MM.1S (cell line): ENCODE results near the gene GRM1.

Source experiments
- DNase-seq: peaks from one replicate; pipeline ENCODE4 v3.0.0-alpha.2; 2015
- H2AFZ ChIP-seq: fragments of 300-600 bp; sonication (generic); 2 replicates; pipeline ENCODE4 v1.6.0; 2016; ENCODE audit warnings: antibody characterized with exemption, low read length
- H3F3A ChIP-seq: fragments of 300-600 bp; sonication (generic); 2 replicates; pipeline ENCODE4 v1.6.1; 2016; ENCODE audit warnings: mild to moderate bottlenecking, antibody characterized with exemption, low read length, moderate library complexity, mixed read lengths; ENCODE audit not compliant: insufficient read depth
- H3K27ac ChIP-seq: fragments of 300-600 bp; sonication (generic); 2 replicates; pipeline ENCODE4 v1.5.1; 2016; ENCODE audit warnings: mild to moderate bottlenecking, low read length
- H3K27me3 ChIP-seq: fragments of 300-600 bp; sonication (generic); replicated peaks from 2 replicates; pipeline ENCODE4 v1.6.0; 2016; ENCODE audit warnings: low read length; ENCODE audit not compliant: insufficient read depth
- H3K36me3 ChIP-seq: fragments of 300-600 bp; sonication (generic); replicated peaks from 2 replicates; pipeline ENCODE4 v1.6.1; 2016; ENCODE audit warnings: mild to moderate bottlenecking, low read length, mixed read lengths; ENCODE audit not compliant: insufficient read depth
- H3K4me1 ChIP-seq: fragments of 300-600 bp; sonication (generic); 2 replicates; pipeline ENCODE4 v1.6.1; 2016; ENCODE audit warnings: low read length, mixed read lengths
- H3K4me2 ChIP-seq: fragments of 300-600 bp; sonication (generic); 2 replicates; pipeline ENCODE4 v1.6.0; 2016; ENCODE audit warnings: low read depth, low read length
- H3K4me3 ChIP-seq: fragments of 300-600 bp; sonication (generic); 2 replicates; pipeline ENCODE4 v1.5.1; 2016; ENCODE audit warnings: low read length, mixed read lengths
- H3K79me2 ChIP-seq: fragments of 300-600 bp; sonication (generic); 2 replicates; pipeline ENCODE4 v1.6.1; 2016; ENCODE audit warnings: mixed run types, low read length, mixed read lengths
- H3K9ac ChIP-seq: fragments of 300-600 bp; sonication (generic); 2 replicates; pipeline ENCODE4 v1.6.1; 2016; ENCODE audit warnings: low read length, mixed read lengths
- H3K9me2 ChIP-seq: fragments of 300-600 bp; sonication (generic); replicated peaks from 2 replicates; pipeline ENCODE4 v1.6.1; 2016; ENCODE audit warnings: mild to moderate bottlenecking, low read length, mixed read lengths; ENCODE audit not compliant: insufficient read depth
- H3K9me3 ChIP-seq: fragments of 300-600 bp; sonication (generic); replicated peaks from 2 replicates; pipeline ENCODE4 v1.6.1; 2016; ENCODE audit warnings: mild to moderate bottlenecking, low read length, mixed read lengths; ENCODE audit not compliant: insufficient read depth
- H4K20me1 ChIP-seq: fragments of 300-600 bp; sonication (generic); 2 replicates; pipeline ENCODE4 v1.6.1; 2016; ENCODE audit warnings: mild to moderate bottlenecking, low read length, moderate library complexity, mixed read lengths; ENCODE audit not compliant: insufficient read depth
- CTCF ChIP-seq: fragments of 300-600 bp; sonication (generic); IDR thresholded peaks from 2 replicates; pipeline ENCODE4 v1.5.1; 2016; ENCODE audit warnings: antibody characterized with exemption, low read length, mixed read lengths
- EZH2 ChIP-seq: fragments of 300-600 bp; sonication (generic); optimal IDR thresholded peaks from 2 replicates; pipeline ENCODE3; 2017; ENCODE audit warnings: low read depth, mild to moderate bottlenecking, antibody characterized with exemption, low read length, mixed read lengths
- EZH2phosphoT487 ChIP-seq: fragments of 300-600 bp; sonication (generic); IDR thresholded peaks from 2 replicates; pipeline ENCODE4 v1.6.1; 2018; ENCODE audit warnings: antibody characterized with exemption, low read length

GRM1 gene

DNA sequence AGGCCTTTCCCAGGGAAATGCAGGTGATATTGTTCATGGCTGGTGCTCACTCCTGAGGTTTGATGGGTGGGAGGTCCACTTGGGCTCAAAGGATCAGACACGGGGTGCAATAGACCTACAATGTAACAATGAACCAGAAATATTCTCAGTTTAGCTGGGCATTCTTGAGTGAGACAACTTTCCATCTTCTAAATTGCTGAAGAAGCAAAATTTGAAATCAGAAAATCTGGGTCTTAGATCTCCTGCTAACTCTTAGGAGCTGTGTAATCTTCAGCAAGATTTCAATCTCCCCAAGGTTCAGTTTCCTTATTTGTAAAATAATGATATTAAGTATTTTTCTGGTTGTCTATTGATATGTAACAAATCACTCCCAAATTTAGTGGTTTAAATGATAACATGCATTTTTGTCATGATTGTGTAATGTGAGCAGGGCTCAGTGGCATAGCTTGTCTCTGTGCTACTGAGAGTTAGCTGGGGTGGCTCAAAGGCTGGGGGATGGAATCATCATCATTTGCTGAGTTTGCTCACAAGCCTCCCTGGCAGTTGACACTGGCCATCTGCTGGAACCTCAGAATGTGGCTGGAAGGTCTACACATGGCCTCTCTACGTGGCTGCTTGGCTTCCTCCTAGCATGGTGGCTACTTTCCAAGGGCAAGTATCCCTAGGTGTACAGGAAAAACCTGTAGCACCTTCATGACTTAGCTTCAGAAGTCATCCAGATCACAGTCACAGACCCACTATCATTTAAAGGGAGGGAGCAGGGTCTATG lies 98.8 kb downstream of the GRM1 start:
- Histone ChIP-seq H3K27me3 (no peaks in the 10 kb centered on the region), H3K4me2 (no peak overlapping the region), H3F3A (no peaks in the 10 kb centered on the region), H3K4me3 (no peak overlapping the region), H4K20me1 (no peaks in the 10 kb centered on the region), H3K27ac (no peak overlapping the region), H3K4me1 (no peaks in the 10 kb centered on the region), H3K79me2 (no peaks in the 10 kb centered on the region), H3K36me3 (no peaks in the 10 kb centered on the region), H3K9me3 (no peaks in the 10 kb centered on the region), H2AFZ (no peak overlapping the region), H3K9me2 (no peaks in the 10 kb centered on the region), H3K9ac (no peak overlapping the region)
- no peak for TF ChIP-seq EZH2
- TF ChIP-seq EZH2phosphoT487, result no peak
- no peak for TF ChIP-seq CTCF
- no peak for DNase-seq

- no peaks in the 10 kb centered on the region for H3F3A ChIP-seq
- no peak for TF ChIP-seq CTCF
- no peak for TF ChIP-seq EZH2phosphoT487
- no peak for TF ChIP-seq EZH2
- no peak overlapping the region for H3K9ac ChIP-seq
- H3K27me3 ChIP-seq, result no peaks in the 10 kb centered on the region
- no peak overlapping the region for H3K4me3 ChIP-seq
- H3K4me1 ChIP-seq, result no peaks in the 10 kb centered on the region
- no peaks in the 10 kb centered on the region for H3K36me3 ChIP-seq
- no peak overlapping the region for H3K4me2 ChIP-seq
- no peaks in the 10 kb centered on the region for H4K20me1 ChIP-seq
- no peak overlapping the region for H3K27ac ChIP-seq
- DNase-seq, result no peak
- H3K9me3 ChIP-seq, result no peaks in the 10 kb centered on the region
- no peaks in the 10 kb centered on the region for H3K79me2 ChIP-seq
- H2AFZ ChIP-seq, result no peak overlapping the region
- H3K9me2 ChIP-seq, result no peaks in the 10 kb centered on the region
Measured at GRCh38 chr6:146133866-146134265, 105.0 kb downstream of the GRM1 start.

DNA sequence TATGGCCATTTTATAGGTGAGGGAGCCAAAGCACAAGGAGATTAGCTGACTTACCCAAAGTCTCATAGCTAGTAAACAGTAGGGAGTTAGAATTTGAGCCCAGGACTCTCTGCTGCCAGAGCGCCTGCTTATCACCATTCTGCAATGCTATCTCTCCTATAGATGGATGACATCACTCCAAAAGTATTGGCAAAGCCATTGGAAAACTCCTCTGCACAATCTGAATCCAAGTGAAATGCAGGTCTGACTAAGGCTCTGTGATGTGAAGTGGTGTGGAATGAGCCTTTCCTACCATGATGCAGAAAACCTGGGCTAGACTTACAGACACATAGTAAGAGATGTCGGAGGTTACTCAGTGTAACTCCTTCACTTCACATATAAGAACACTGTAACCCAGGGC lies 106.3 kb downstream of the GRM1 start:
- Histone ChIP-seq H3K9ac (no peak overlapping the region), H3K9me2 (no peaks in the 10 kb centered on the region), H3K36me3 (no peaks in the 10 kb centered on the region), H4K20me1 (no peaks in the 10 kb centered on the region), H3K79me2 (no peaks in the 10 kb centered on the region), H3K27ac (no peak overlapping the region), H2AFZ (no peak overlapping the region), H3K4me3 (no peak overlapping the region), H3K4me1 (no peaks in the 10 kb centered on the region), H3K4me2 (no peak overlapping the region), H3K27me3 (no peaks in the 10 kb centered on the region), H3K9me3 (no peaks in the 10 kb centered on the region), H3F3A (no peaks in the 10 kb centered on the region)
- TF ChIP-seq CTCF (no peak), EZH2 (no peak), EZH2phosphoT487 (no peak)
- DNase-seq, result no peak
